ENCODE results near the gene BEND3. TPM values are rescaled to one million over a fixed set of nuclear protein-coding genes. Genes with fewer than 3 reads are reported as not detected.
"Not testable (repeated sequence)": the region's sequence is repeated elsewhere in the genome, so short reads cannot be mapped to it uniquely, and the experiment has no call there.

BEND3 gene
- total RNA-seq, 2 experiments from 2014 or later: 5.8 to 6.3 TPM

DNA sequence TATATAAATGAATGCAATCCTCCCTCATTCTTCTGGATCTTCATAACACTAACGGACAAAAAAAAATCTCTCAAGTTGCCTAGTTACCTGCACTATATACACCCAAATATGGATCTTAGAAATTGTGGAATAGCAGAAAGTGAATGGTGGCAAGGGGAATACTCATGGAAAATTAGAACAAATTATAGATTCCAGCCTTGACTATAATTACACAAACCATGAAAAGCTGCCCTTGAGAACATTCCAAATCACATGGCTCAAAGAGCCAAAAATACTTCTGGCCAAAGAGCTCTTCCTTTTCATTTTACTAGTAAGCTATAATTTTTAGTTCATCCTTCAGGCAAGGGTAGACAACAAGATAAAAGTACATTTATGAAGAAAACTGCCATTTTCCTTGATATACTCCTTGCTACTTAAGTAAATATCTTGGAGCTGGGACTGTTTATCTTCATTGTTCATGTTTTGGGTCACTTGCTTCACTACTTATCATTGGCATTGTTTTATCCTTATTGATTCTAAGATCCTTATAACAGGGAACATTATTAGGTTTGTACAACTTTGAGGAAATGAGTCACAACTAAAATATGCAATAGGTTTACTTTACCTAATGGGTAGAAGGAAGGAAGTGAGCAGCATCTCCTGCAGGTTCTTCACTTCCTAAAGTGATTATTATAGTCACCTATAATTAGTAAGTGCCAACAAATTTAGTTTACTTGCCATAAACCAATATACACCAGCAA is 93.7 kb downstream of the BEND3 start:
- Mint-ChIP-seq H3K4me1 (ENCODE audit: low read depth) (no peaks in the 10 kb centered on the region), H3K27me3 (no peaks in the 10 kb centered on the region), H3K36me3 (ENCODE audit: low read depth) (no peaks in the 10 kb centered on the region), H3K9me3 (no peaks in the 10 kb centered on the region), H3K4me3 (no peak overlapping the region), H3K27ac (no peak overlapping the region)
- no peak for ATAC-seq
- intact Hi-C loops (cut with micrococcal nuclease): no loop called here
- ChIA-PET CTCF (interaction anchor here (1.3 kb wide), 1 partner anchor 24 kb away, joined by 6 read pairs; no protein-coding TSS in a partner anchor), POLR2A (interaction anchor here (0.8 kb wide), 1 partner anchor 381 kb away, joined by 3 read pairs; no protein-coding TSS in a partner anchor)
- TF ChIP-seq, protein P1, sequence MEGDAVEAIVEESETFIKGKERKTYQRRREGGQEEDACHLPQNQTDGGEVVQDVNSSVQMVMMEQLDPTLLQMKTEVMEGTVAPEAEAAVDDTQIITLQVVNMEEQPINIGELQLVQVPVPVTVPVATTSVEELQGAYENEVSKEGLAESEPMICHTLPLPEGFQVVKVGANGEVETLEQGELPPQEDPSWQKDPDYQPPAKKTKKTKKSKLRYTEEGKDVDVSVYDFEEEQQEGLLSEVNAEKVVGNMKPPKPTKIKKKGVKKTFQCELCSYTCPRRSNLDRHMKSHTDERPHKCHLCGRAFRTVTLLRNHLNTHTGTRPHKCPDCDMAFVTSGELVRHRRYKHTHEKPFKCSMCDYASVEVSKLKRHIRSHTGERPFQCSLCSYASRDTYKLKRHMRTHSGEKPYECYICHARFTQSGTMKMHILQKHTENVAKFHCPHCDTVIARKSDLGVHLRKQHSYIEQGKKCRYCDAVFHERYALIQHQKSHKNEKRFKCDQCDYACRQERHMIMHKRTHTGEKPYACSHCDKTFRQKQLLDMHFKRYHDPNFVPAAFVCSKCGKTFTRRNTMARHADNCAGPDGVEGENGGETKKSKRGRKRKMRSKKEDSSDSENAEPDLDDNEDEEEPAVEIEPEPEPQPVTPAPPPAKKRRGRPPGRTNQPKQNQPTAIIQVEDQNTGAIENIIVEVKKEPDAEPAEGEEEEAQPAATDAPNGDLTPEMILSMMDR (IDR thresholded peaks at IDR 0.05): no peak
- no peak for DNase-seq

DNA sequence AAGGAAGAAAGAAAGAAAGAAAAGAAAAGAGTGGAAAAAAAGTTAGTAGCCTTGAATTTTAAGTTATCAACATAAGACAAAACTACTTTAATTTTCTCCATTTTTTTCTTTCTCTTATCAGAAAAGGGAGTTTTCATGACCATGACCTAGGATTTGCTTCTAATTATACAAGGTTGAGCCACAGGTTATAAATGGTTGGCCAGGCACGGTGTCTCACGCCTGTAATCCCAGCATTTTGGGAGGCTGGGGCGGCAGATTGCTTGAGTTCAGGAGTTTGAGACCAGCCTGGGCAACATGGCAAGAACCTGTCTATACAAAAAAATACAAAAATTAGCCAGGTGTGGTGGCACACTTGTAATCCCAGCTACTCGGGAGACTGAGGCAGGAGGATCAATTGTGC is 95.1 kb downstream of the BEND3 start:
- Mint-ChIP-seq H3K27ac (no peak overlapping the region), H3K27me3 (no peaks in the 10 kb centered on the region), H3K4me3 (no peak overlapping the region), H3K9me3 (no peaks in the 10 kb centered on the region), H3K36me3 (ENCODE audit: low read depth) (no peaks in the 10 kb centered on the region), H3K4me1 (ENCODE audit: low read depth) (no peaks in the 10 kb centered on the region)
- ChIA-PET CTCF (no interaction called here), POLR2A (no interaction called here)
- TF ChIP-seq, protein P1 (IDR thresholded peaks at IDR 0.05): no peak
- ATAC-seq: no peak
- intact Hi-C loops (cut with micrococcal nuclease): no loop called here
- DNase-seq: no peak

DNA sequence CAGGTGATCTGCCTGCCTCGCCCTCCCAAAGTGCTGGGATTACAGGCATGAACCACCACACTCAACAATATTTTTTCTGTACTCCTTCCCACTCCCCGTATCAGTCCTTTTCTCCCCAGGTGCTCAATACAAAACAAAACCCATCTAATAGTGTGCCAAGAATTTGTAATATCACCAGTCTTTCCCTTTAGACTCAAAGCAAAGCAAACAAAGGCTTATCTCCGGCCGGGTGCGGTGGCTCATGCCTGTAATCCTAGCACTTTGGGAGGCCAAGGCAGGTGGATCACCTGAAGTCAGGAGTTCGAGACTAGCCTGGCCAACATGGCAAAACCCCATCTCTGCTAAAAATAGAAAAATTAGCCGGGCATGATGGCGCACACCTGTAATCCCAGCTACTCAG is 95.7 kb downstream of the BEND3 start:
- H3K36me3 Mint-ChIP-seq (ENCODE audit: low read depth); H3K27ac Mint-ChIP-seq; CTCF ChIA-PET; H3K9me3 Mint-ChIP-seq; intact Hi-C loops (cut with micrococcal nuclease); H3K4me1 Mint-ChIP-seq (ENCODE audit: low read depth); DNase-seq; H3K27me3 Mint-ChIP-seq; POLR2A ChIA-PET; H3K4me3 Mint-ChIP-seq; ATAC-seq: not testable (repeated sequence)

DNA sequence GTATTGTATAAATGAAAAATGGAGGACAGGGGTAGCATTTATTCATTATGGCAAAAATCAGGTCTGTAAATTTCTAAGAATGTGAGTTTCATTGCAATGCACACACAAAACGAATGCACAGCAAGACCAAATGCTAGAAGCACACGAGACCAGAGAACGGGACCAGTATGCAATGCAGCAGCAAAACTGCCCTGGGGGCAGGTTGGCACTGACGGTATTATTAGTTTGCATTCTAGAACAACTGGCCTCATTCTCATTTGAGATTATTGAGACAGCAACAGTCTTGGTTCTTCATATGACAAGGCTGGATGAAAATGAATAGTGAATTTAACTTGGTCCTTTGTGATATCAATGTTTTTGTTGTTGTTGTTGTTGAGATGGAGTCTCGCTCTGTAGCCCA is 96.3 kb downstream of the BEND3 start:
- POLR2A ChIA-PET: no interaction called here
- DNase-seq (no peak), ATAC-seq (no peak)

More for the DNA sequence above, 96.3 kb downstream of the BEND3 start:
- Mint-ChIP-seq H3K9me3 (no peaks in the 10 kb centered on the region), H3K4me3 (no peak overlapping the region), H3K27ac (no peak overlapping the region), H3K4me1 (ENCODE audit: low read depth) (no peaks in the 10 kb centered on the region), H3K27me3 (no peaks in the 10 kb centered on the region), H3K36me3 (ENCODE audit: low read depth) (no peaks in the 10 kb centered on the region)
- TF ChIP-seq, protein P1 (IDR thresholded peaks at IDR 0.05): no peak
- CTCF ChIA-PET: interaction anchor here (2.0 to 3.0 kb wide), 2 partner anchors 9 to 11 kb away, joined by 5 to 14 read pairs; partner anchors contain the start of gene MTRES1
- intact Hi-C loops (cut with micrococcal nuclease): no loop called here

Other genes with a start within 250 kb of the BEND3 start
- gene CD24, start 140.8 kb downstream of the BEND3 start, total RNA-seq: 1 to 10 TPM in 1 of 2 experiments, under 1 TPM in 1; 0.54 to 1.4 TPM
- gene MTRES1, start 87.3 kb downstream of the BEND3 start, total RNA-seq: 10 to 100 TPM; 17.2 to 18.0 TPM

Measured in activated CD8-positive, alpha-beta T cell treated with anti-CD3 and anti-CD28 coated beads for 36 hours (primary cell).